ENCODE measurements around the gene PRRT3. TPM values are rescaled to one million over a fixed set of nuclear protein-coding genes. Genes with fewer than 3 reads are reported as not detected.

PRRT3 gene
- total and polyA plus RNA-seq, 2 of the 4 experiments (the other 2 are of a cell fraction), result 0.72 to 4.2 TPM

DNA sequence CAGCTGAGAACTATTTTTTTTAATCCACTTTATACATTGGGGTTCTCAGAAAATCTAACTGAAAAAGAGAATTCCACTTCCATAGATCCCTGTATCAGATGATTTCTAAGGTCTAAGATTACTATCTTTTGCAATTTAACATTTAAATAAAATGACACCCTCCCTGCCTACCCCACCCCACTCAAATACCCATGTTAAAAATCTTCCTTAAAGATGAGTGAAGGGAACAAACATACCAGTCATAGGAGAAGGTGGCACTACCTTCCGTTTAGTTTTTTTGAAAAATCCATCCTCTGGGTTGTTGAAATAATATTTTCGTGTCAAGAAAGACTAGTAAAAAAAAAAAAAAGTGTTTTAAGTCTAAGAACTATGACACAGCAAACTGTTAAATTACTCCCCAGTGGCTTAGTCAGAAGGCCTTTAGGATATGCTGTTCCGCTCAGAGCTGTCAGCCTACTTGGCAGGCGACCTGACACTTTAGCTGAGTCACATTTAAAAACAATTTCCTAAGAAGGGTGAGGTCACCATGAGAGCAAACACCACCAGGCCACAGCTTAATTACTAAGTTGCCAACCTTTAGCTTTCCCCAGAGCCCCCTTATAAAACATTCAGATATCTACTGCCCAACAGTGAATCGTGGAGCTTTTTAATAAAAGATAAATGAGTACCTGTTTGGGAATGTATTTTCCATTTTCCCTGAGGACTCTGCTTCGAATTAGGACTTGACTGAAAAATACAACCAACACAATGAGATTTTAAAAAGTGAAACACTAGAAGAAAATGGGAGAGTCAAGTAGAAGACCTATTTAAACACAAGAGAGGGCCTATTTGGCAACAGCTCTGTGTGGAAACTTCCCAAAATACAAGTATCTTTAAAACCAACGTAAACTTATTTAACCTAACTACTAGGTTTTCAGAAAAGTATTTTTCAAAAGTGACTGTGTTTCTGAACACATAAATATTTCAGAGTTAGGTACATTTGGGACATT is 24.8 kb upstream of the PRRT3 start:
- peak overlapping the region; percentile 86 for H3K4ac ChIP-seq (ENCODE audit: low read depth, low read length)
- H4K91ac ChIP-seq (ENCODE audit: insufficient read depth, low read depth, low read length), result peak overlapping the region; percentile 85
- WGBS, 2 experiments (ENCODE audit: extremely low coverage in 2 of 2, insufficient read length in 1 of 2), result no CpG with 5 or more reads among the region's 7 CpGs
- ChIA-PET POLR2A (ENCODE audit: unreplicated experiment) (interaction anchor here (0.6 kb wide), 1 partner anchor 41 kb away, joined by 3 read pairs; no protein-coding TSS in a partner anchor), CTCF (interaction anchor here (0.6 to 1.4 kb wide), 3 partner anchors 31 to 275 kb away, joined by 3 to 8 read pairs (median 4); no protein-coding TSS in a partner anchor)
- DNase-seq (peak; percentile 98), ATAC-seq (ENCODE audit: low read depth) (peak; percentile 98)
- H3K56ac ChIP-seq (ENCODE audit: extremely low read depth, insufficient read depth, low read length), result peak overlapping the region; percentile 69; the same call in 1 of the 2 replicates
- peak overlapping the region; percentile 100; the same call in 2 of the 3 replicates for H2BK15ac ChIP-seq (ENCODE audit: low read depth, low read length)
- H2BK120ac ChIP-seq (ENCODE audit: low read depth, low read length), result peak overlapping the region; percentile 80
- H2AFZ ChIP-seq (replicated peaks; ENCODE audit: low read length, poor library complexity), result no peak overlapping the region
- H3K4me3 ChIP-seq (ENCODE audit: insufficient read depth, low read depth, low read length), result no peak overlapping the region
- H3K9me1 ChIP-seq (ENCODE audit: insufficient read depth, low read length), result peaks cover 5% of the 10 kb centered on the region; the same call in 1 of the 2 replicates
- H3K27me3 ChIP-seq (ENCODE audit: control insufficient read depth, insufficient read depth, low read length), result no peaks in the 10 kb centered on the region
- H2BK5ac ChIP-seq (ENCODE audit: low read depth, low read length, poor library complexity, severe bottlenecking), result peak overlapping the region; percentile 85
- peaks cover 3% of the 10 kb centered on the region; the same call in 1 of the 2 replicates for H4K20me1 ChIP-seq (ENCODE audit: insufficient read depth, low read length)
- no TSS peak for BruUV-seq (replicated peaks)
- peaks cover 21% of the 10 kb centered on the region for H3K36me3 ChIP-seq (ENCODE audit: control insufficient read depth, insufficient read depth, low read length)
- peaks cover 14 to 34% of the 10 kb centered on the region in 2 experiments for H3K79me1 ChIP-seq (ENCODE audit: low read depth in 1 of 2, low read length in 2 of 2)
- peak overlapping the region; percentile 70; the same call in 1 of the 2 replicates for H2AK5ac ChIP-seq (ENCODE audit: low read depth, low read length)
- H3K9ac ChIP-seq (ENCODE audit: low read depth, low read length), result 0 out of 2 replicates have a peak overlapping the region, but pooled peaks have one; percentile 43
- no peak overlapping the region; the same call in 1 of the 2 replicates for H4K5ac ChIP-seq (ENCODE audit: low read depth, low read length)
- peak overlapping the region; percentile 17; the same call in 1 of the 2 replicates for H3K23ac ChIP-seq (ENCODE audit: low read depth, low read length)
- peak overlapping the region; percentile 89; the same call in 1 of the 2 replicates for H3K27ac ChIP-seq (ENCODE audit: insufficient read depth, low read length)
- peak overlapping the region; percentile 91 for H3K14ac ChIP-seq (replicated peaks; ENCODE audit: low read depth, low read length)
- peak; percentile 83 for TF ChIP-seq FOS (IDR thresholded peaks at IDR 0.05; ENCODE audit: low read depth, low read length)
- TF ChIP-seq MAFK (IDR thresholded peaks at IDR 0.05; ENCODE audit: low read depth, low read length), result peak; percentile 87
- TF ChIP-seq MAZ (IDR thresholded peaks at IDR 0.05; ENCODE audit: borderline replicate concordance, low read depth, low read length), result 0 out of 2 replicates have a peak, but pooled peaks have one; percentile 31
- no peak for TF ChIP-seq RCOR1 (IDR thresholded peaks at IDR 0.05; ENCODE audit: insufficient replicate concordance, low read length)
- peak; percentile 76 for TF ChIP-seq MXI1 (IDR thresholded peaks at IDR 0.05; ENCODE audit: borderline replicate concordance, low read depth, low read length)
- TF ChIP-seq, protein P1, sequence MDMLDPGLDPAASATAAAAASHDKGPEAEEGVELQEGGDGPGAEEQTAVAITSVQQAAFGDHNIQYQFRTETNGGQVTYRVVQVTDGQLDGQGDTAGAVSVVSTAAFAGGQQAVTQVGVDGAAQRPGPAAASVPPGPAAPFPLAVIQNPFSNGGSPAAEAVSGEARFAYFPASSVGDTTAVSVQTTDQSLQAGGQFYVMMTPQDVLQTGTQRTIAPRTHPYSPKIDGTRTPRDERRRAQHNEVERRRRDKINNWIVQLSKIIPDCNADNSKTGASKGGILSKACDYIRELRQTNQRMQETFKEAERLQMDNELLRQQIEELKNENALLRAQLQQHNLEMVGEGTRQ (IDR thresholded peaks at IDR 0.05; ENCODE audit: low read depth, low read length), result no peak
- peak; percentile 97 for TF ChIP-seq NFE2L2 (IDR thresholded peaks at IDR 0.05; ENCODE audit: low read depth, low read length)
- peak; percentile 87 for TF ChIP-seq BHLHE40 (IDR thresholded peaks at IDR 0.05; ENCODE audit: low read depth, low read length)
- TF ChIP-seq CEBPB (IDR thresholded peaks at IDR 0.05; ENCODE audit: low read depth, low read length), result peak; percentile 83
- no peak for TF ChIP-seq SMC3 (IDR thresholded peaks at IDR 0.05; ENCODE audit: low read depth, low read length)
- no peaks in the 10 kb centered on the region for H3K9me3 ChIP-seq (ENCODE audit: control insufficient read depth, insufficient read depth, low read length)
- in situ Hi-C loops (cut with MboI; ENCODE audit: low sequenced_read_pairs) (no loop called here), intact Hi-C loops (cut with micrococcal nuclease) (no loop called here), dilution Hi-C loops (cut with HindIII; ENCODE audit: low sequenced_read_pairs, unreplicated experiment) (no loop called here)
- peaks cover 4% of the 10 kb centered on the region for H3K4me1 ChIP-seq (ENCODE audit: control insufficient read depth, insufficient read depth, low read length)
- H3K18ac ChIP-seq (ENCODE audit: low read depth, low read length), result no peak overlapping the region; the same call in 1 of the 2 replicates
- H2BK20ac ChIP-seq (ENCODE audit: low read depth, low read length), result peak overlapping the region; percentile 81
- H3K4me2 ChIP-seq (ENCODE audit: low read depth, low read length), result no peak overlapping the region
- H2AK9ac ChIP-seq (replicated peaks; ENCODE audit: low read depth, low read length, poor library complexity), result no peak overlapping the region
- peak overlapping the region; percentile 49 to 79; a peak in 3 of 4 replicates for H4K8ac ChIP-seq (ENCODE audit: low read depth in 2 of 2, low read length in 2 of 2)
